ENCODE data around the gene OR51F2. TPM values are rescaled to one million over a fixed set of nuclear protein-coding genes. Genes with fewer than 3 reads are reported as not detected.

OR51F2 gene, protein sequence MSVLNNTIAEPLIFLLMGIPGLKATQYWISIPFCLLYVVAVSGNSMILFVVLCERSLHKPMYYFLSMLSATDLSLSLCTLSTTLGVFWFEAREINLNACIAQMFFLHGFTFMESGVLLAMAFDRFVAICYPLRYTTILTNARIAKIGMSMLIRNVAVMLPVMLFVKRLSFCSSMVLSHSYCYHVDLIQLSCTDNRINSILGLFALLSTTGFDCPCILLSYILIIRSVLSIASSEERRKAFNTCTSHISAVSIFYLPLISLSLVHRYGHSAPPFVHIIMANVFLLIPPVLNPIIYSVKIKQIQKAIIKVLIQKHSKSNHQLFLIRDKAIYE
- total RNA-seq, result not detected in 2 replicates

DNA sequence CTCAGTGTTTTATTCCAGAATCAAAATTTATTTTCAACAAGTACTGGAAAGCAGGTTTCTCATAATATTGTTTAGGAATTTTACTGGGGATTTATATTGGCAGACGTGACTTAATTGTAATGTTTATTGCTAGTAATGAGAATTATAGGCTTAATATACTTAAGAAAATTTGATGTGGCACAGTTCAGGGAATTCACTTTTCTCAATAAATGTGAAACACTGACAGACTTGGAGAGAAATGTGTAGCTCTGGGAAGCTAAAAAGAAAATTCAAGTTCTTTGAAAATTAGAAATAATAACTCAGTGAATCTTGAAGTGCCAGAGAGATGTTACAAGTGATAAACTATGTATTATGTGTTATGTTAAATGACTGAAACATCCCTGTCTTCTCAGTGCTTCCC lies at the start of gene OR51F2:
Gene OR51F2 (plus strand): TSS at position 301 of the 400 bp plus-strand sequence. CDS start 101 bp downstream, outside the sequence.

DNA sequence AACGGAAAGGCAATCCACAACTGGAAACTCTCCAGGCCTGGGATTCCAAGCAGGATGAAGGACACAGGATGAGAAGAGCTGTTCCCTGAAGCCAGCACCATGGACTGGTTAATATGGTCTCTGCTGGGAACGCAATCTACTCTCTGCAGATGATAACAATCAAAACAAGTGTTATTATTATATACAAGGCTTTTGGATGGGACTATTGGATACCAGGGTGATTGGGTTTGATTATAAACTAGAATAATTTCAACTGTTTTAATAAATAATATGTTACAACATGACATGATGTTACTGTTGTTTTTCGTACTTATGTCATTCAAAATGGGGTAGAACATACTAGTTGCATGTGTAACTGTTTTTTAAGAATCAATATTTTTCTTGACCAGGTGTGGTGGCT lies 16.8 kb upstream of the OR51F2 start, which contains the start of gene OR52R1:
Gene OR52R1 (minus strand): TSS at position 101 of the 400 bp plus-strand sequence. CDS start 0 bp downstream, at position 101.

DNA sequence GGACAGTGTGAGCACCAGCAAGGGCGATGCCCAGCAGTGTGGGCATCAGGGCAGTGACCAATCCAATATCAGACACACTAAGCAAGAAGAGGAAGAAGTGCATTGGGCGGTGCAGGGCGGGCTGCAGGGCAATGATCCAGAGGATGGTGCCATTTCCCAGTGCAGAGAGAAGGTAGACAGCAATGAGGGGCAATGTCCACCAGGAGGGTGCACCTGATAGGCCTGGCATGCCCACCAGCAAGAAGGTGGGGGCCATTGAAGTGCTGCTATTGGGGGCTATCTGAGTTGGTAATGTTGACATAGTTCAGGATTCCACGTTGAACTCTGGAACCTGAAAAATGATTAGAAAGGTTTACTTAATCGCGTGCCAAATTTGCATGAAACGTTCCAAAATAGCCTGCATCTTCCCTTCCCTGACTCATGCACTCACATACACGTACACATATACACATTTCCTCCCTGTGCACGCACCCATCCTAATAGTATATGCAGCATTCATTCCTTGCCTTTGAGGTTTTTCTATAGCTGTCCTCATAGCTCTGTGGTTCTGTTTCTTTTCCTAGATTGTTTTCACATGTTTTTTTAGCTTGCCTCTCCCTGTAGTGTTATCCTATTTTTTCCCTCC lies 27.9 kb downstream of the OR51F2 start, which contains the start of gene OR51S1:
Gene OR51S1 (minus strand): TSS at position 301 of the 625 bp plus-strand sequence. CDS start 0 bp downstream, at position 301.

Other genes starting within 250 kb of the OR51F2 start
- not detected in 2 replicates for gene OR52I2, start 239.6 kb upstream of the OR51F2 start, total RNA-seq
- gene OR52I1, start 227.3 kb upstream of the OR51F2 start, total RNA-seq, result not detected in 2 replicates
- gene TRIM68, start 213.1 kb upstream of the OR51F2 start, total RNA-seq, result 6.2 and 14.0 TPM in 2 replicates
- gene OR51D1, start 183.8 kb upstream of the OR51F2 start, total RNA-seq, result not detected in 2 replicates
- not detected in 2 replicates for gene OR51E1, start 177.3 kb upstream of the OR51F2 start, total RNA-seq
- gene OR51E2, start 123.5 kb upstream of the OR51F2 start, total RNA-seq, result not detected in 2 replicates
- gene MMP26, start 116.5 kb upstream of the OR51F2 start, total RNA-seq, result not detected in 2 replicates
- gene OR51F1, start 51.4 kb upstream of the OR51F2 start, total RNA-seq, result not detected in 2 replicates
- not detected in 2 replicates for gene OR52R1, start 16.9 kb upstream of the OR51F2 start, total RNA-seq
- not detected in 2 replicates for gene OR51S1, start 27.9 kb downstream of the OR51F2 start, total RNA-seq
- gene OR51T1, start 60.6 kb downstream of the OR51F2 start, total RNA-seq, result not detected in 2 replicates
- not detected in 2 replicates for gene OR51A7, start 82.5 kb downstream of the OR51F2 start, total RNA-seq
- not detected in 2 replicates for gene OR51G2, start 98.0 kb downstream of the OR51F2 start, total RNA-seq
- gene OR51G1, start 103.0 kb downstream of the OR51F2 start, total RNA-seq, result not detected in 2 replicates
- not detected in 2 replicates for gene OR51A4, start 126.3 kb downstream of the OR51F2 start, total RNA-seq
- not detected in 2 replicates for gene OR51A2, start 134.4 kb downstream of the OR51F2 start, total RNA-seq
- gene OR51L1, start 173.5 kb downstream of the OR51F2 start, total RNA-seq, result not detected in 2 replicates
- gene OR52J3, start 225.2 kb downstream of the OR51F2 start, total RNA-seq, result not detected in 2 replicates
- gene OR52E2, start 238.3 kb downstream of the OR51F2 start, total RNA-seq, result not detected in 2 replicates
- not detected in 2 replicates for gene OR52E1, start 248.3 kb downstream of the OR51F2 start, total RNA-seq

Data from nasal cavity respiratory epithelium epithelial cell of viscerocranial mucosa (primary cell).